Measurements from ENCODE around the gene ABL2.
A peak's percentile ranks its signal among the peaks of the same experiment; 100 is the strongest.
"Not testable (repeated sequence)": the region's sequence is repeated elsewhere in the genome, so short reads cannot be mapped to it uniquely, and the experiment has no call there.

Gene ABL2

DNA sequence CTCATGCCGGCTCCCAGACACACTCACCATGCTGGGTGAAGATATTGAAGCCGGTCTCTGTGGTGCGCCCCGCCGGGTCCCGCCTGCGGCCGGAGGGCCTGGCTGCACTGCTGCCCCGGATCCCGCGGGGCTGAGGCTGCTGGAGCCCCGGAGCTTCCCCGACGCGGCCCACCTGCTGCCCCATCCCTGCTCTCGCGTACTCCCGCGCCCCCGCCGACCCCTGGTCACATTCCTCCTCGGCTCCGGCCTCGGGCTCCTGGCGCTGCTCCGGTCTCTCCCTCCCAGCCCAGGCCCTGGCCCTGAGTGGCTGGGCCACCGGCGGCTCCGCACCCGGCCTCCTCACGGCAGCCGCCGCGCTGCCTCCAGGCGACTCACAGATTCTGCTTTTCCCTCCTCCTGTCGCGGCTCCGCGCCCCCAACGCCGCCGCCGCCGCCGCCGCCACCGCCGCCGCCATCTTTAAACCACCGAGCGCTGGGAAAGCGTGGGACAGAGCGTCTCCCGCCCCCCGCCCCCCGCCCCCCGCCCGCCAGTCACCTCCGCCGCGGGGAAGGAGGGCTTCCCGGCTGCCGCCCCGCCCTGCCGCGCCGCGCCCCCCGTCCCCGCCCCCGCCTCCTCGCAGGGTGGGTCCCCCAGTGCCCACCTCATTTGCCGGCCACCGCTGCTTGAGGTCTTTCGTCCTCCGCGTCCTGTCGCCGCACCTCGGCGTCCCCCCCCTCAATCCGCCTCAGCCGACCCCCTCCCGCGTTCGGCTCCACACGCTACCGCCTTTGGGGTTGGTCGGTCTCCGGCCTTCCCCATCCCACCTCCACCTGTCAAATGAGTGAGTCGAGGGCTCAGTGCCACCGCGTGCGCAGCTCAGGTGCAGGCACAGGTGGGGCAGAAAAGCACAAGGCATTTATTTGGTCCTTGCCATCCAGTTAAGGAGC lies at the start of gene ABL2:
Gene ABL2, minus strand, starts transcription at position 464 of the 927 bp plus-strand sequence. Its CDS starts 280 bp downstream, at position 184.
- DNase-seq (ENCODE audit: low spot score) = peak; percentile 64

DNA sequence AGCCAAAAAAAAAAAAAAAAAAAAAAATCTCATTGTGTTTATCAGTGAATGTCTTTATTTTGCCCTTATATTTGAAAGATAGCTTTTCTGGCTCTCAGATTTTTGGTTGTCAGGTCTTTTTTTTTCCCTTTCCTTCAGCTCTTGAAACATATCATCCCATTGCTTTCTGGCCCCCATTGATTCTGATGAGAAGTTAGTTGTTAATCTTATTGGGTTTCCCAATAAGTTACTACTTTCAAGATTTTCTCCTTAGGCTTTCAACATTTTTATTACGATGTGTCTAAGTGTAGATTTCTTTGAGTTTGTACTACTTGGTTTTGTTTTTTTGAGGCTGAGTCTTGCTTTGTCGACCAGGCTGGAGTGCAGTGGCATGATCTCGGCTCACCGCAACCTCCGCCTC lies 49.4 kb upstream of the ABL2 start:
- DNase-seq (ENCODE audit: low spot score) = no peak

DNA sequence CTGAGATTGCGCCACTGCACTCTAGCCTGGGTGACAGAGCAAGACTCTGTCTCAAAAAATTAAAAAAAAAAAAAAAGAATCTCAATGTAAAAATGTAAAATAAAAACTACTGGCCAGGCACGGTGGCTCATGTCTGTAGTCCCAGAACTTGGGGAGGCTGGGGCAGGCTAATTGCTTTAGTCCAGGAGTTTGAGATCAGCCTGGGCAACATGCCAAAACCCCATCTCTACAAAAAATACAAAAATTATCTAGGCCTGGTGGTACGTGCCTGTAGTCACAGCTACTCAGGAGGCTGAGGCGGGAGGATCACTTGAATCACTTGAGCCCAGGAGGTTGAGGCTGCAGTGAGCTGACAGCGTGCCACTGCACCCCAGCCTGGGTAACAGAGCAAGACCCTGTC lies 44.9 kb upstream of the ABL2 start:
- not testable (repeated sequence) for DNase-seq (ENCODE audit: low spot score)

DNA sequence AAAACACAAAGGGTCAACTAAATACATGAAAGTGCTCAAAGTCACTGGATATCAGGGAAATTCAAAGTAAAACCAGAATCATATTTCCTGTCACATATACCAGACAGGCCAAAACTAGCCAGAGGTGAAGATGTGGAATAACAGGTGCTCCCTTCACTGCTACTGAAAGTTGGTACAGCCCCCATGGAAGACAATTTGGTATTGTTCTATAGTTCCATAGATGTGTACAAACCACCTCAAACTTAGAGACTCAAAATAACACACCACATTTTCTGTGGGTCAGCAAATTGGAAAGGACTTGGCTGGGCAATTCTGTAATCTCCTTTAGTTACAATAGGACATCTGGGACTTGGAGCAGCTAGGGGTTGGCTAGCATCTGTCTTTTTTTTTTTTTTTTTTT lies 39.6 kb upstream of the ABL2 start:
- DNase-seq (ENCODE audit: low spot score) = no peak

DNA sequence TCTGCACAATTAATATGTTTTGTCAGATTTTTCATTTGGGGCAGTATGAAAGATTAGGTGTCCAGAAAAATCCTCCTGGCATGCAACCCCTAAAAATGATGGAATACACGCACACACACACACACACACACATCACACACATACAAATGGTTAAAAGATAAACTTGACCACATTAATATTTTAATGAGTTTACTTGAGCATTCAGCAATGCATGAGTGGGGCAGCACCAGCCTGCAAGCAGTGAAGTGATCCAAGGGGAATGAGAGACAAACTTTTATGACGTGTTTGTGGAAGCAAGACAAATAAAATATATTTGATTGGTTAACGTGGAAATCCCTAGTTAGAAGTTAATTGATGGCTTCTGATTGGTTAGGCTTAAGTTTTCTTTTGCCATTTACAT lies 35.0 kb upstream of the ABL2 start:
- no peak for DNase-seq (ENCODE audit: low spot score)

DNA sequence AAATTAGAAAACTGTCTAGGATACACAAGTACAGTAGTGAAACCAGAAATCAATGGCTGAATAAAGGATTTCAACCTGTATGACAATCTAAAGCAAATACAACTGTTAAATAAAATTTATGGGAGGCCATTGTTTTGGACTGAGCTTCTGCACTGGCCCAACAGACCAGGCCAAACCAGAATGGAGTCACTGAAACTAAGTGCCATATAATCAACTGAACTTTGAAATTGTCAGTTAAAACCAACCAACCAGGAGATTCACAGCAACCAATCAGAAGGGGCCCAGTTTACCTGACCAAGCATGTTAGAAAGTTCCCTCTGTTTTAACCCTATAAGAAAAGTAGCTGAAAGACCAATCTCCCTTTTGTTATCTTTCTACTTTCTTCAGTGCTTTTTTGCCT lies 33.6 kb upstream of the ABL2 start:
- DNase-seq (ENCODE audit: low spot score) = no peak

DNA sequence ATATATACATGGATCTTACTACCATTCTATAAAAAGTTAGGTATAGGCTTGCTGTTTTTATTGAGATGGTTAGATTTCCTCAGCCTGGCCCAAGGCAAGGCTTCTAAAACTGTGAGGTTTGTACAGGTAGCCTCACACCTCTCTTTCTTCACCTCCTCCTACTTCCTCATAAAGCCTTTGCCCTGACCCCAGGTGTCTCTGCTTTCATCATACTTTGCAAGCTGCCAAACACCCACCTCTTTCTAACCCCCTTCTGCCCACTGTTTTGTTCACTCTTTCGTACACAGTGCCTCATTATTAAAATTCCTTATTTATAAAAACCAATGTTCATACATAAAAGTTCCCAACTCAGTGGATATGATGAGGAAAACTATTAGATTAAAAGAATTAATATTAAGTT lies 32.7 kb upstream of the ABL2 start:
- no peak for DNase-seq (ENCODE audit: low spot score)

DNA sequence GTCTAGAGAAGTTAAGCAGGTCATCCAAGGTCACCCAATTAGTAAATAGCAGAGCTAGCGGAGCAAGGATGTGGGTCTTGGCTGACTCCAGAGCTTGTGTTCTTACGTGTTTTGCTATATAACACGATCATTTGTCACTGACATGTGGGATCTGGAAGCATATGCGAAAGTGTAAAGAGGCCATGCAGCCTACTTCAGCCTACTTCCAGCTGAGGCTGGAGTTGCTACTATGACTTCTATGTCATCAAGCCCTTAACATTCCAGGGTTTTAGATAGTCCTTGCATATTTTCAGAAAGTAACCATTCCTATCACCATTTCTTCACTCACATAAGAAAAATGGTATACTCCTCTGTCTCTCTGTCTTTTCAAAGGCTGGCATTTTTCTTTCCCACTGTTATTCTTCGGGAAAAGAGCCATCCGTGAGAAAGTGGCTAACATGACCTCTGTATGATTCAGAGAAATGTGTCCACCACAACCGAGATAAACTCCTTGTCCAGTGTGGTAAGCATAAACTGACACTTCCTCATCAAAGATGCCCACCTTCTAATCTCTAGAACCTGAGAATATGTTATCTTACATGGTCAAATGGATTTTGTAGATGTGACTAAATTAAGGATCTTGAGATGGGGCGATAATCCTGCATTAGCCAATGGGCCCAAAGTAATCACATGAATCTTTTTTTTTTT lies 24.0 kb upstream of the ABL2 start:
- DNase-seq (ENCODE audit: low spot score) = no peak

DNA sequence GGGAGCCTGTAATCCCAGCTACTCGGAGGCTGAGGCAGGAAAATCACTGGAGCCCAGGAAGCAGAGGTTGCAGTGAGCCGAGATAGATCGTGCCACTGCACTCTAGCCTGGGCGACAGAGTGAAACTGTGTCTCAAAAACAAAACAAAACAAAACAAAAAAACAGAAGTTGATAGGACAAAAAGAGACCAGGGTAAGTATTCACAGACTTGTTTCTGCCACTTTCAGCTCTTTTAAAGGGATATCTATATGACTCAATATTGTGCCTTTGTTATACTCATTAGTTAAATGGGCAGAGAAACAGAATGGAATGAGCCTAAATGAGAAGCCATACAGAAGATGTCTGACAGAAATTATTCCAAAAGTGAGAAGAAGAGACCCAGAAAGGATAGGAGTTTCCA lies 23.1 kb upstream of the ABL2 start:
- DNase-seq (ENCODE audit: low spot score) = no peak

DNA sequence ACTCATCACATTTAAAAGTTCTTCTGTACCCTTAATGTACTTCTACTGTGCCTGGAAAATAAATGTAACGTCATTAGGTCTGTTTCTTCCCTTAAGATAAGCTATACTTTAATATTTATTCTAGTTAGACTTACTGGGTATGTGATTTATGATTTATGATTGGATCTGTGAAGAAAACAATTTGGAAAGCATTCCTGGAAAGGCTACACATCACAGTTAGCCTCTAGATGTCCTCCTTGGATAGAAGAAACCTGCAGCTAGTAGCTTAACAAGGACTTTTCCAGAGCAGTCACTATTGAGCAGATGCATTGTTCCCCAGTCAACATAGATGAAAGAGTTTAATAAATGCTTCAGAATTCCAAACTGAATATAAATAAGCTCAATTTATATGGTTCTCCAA lies 22.2 kb upstream of the ABL2 start:
- DNase-seq (ENCODE audit: low spot score) = peak; percentile 36

DNA sequence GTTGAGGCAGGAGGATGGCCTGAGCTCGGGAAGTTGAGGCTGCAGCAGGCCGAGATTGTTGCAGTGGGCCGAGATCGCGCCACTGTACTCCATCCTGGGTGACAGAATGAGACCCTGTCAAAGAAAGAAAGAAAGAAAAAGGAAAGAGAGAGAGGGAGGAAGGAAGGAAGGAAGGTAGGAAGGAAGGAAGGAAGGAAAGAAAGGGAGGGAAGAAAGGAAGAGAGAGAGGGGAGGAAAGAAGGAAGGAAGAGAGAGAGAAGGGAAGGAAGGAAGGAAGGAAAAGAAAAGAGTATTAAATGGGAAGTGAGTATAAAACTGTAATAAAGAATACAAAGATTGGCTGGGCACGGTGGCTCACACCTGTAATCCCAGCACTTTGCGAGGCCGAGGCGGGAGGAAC lies 18.4 kb upstream of the ABL2 start:
- no peak for DNase-seq (ENCODE audit: low spot score)

DNA sequence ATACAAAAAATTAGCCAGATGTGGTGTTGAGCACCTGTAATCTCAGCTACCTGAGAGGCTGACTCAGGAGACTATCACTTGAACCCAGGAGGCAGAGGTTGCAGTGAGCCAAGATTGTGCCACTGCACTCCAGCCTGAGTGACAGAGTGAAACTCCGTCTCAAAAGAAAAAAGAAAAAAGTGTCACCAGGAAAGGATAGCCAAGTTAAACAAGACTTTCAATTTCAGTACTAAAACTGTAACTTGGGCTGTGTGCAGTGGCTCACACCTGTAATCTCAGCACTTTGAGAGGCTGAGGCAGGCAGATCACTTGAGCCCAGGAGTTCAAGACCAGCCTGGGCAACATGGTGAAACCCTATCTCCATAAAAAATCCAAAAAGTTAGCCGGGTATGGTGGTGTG lies 15.9 kb upstream of the ABL2 start:
- DNase-seq (ENCODE audit: low spot score) = not testable (repeated sequence)

DNA sequence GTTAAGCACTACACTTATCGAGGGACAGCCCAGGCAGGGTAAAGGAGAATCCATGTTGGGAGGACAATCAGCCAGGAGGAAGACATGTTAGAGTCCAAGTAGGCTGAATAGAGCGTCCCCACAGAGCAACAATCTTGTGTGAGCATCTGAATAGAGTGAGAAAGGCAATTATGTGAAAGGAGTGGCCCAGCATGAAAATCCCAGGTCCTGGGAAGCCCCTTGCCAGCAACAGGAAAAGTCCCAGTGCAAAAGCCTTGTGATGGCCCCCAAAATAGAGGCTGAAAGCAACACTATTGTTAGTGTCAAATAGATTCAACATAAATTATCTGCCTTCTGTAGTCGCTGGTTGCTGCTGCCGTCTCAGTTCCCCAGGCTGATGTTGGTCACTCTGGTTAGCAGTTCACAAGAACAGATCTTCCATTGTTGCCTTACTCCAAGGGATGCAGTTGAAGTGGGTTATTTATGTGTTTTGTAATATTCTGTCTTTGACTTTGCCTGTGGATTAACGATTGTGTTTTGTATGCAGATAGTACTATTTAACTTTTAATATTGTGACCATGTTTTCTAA lies 12.1 kb upstream of the ABL2 start:
- no peak for DNase-seq (ENCODE audit: low spot score)

DNA sequence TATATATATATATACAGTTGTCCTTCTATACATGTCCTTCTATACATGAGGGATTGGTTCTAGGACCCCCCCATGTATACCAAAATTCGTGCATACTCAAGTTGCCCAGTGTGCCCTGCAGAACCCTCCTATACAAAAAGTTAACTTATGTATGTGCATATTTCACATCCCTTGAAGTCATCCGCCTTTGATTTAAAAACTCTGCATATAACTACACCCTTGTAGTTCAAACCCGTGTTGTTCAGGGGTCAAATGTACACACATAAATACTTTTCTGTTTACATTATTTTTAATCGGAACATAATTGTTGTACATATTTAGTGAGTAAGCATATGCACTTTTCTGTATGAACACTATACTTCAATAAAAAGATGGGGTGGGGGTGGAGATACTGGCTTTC lies 7.7 kb upstream of the ABL2 start:
- no peak for DNase-seq (ENCODE audit: low spot score)

DNA sequence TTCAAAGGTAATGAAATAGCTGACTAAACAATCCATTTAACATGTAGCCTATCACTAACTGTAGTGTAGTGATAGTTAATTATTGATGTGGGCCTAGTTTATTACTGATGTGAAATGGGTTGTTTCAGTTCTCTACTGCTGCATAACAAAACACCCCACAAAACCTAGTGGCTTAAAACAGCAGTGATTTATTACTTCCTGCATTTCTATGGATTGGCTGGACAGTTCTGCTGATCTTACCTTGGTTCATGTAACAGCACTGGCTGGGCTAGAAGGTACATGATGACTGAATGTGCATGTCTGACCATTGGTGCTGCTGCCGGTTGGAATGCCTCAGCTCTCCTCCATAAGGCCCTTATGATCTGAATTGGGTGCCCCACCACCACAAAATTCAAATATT lies 5.4 kb upstream of the ABL2 start:
- DNase-seq (ENCODE audit: low spot score) = no peak

DNA sequence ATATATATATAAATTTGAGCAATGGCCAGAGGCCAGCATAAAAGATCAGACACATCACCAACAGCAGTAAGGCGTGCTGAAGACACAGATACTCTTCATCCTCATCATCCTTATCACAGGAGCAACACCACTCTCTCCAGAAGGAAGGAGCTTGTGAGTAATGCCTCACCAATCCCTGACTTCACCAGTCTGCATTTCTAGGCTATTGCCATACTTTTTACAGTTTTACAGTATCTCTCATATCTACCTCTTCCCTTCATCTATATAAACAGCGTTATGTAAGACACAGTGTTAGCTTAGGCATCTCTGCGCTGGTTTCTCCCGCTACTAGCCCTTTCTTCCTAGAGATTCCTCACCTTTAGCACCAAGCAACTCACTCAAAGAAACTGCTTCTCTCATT lies 2.4 kb upstream of the ABL2 start:
- DNase-seq (ENCODE audit: low spot score) = no peak

DNA sequence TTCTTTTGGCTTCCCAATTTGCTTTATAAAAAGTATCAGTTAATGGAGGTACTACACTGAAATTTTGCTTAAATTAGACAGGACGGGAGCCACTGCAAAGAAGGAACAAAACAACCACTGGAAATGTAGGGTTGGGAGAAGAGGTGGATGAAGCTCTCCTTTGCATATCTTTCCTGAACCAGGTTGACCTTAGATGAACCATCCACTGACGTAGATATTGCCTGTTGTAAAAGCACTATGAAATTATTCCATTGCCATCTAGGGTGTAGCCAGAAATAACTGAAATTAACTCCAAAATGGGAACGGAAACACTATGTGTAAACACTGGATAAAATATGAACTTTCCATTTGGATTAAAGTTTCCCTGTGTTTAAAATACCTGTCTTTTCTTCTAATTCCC lies 1.2 kb upstream of the ABL2 start:
- peak; percentile 29 for DNase-seq (ENCODE audit: low spot score)

DNA sequence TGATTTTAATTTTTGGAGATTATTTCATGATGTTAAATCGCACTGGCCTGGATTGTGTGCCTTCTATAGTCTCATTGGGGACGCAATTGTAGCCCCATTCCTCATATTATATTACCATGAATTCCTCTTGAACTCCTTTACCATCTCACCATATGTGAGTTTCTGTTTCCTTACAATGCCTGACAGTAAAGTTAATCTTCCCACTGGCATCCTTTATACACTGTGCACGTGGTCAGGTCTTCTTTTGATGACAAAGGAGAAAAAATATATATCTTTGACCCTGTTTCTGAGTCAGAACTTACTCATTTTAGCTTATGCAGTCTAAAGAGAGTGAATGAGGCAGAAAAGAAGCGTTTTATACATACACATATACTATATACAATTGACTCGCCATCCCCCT lies 774 bp upstream of the ABL2 start:
- no peak for DNase-seq (ENCODE audit: low spot score)

DNA sequence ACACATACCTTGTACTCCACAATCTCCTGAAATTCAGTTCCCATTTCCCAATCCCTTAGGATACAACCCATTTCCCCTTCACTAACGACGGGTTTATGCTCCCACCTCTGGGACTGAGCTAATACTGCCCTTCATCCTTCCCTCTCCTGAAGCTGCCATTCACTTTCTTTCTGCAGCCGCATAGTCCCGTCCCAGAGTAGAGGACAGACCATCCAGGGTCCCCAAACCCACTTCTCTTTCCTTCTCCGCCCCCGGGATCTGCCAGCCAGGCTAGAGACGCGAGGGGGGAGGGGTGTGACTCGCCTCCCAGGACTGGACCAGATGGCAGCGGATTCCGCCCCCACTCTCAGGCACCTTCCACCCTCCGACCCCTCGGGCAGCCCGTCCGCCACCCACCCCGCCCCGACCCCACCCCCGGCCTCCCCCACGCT lies 679 bp downstream of the ABL2 start:
- DNase-seq (ENCODE audit: low spot score) = peak; percentile 50

DNA sequence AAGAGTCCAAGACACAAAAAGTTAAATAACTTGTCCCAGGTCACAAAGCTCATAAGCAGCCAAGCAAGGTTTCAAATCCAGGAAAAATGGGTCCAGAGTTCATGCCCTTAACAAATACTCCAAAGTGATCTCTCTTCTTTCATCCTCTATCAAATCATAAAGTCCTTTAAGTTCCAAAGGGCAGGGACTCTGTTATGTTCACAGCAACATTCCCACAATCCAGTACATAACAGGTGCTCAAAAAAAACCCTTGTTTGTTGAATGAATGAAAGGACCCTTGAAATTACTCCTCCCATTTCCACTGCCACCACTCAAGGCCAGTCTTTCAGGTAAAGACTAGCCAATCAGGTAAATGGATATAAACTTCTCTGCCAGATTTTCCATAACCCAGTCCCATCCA lies 2.7 kb downstream of the ABL2 start:
- DNase-seq (ENCODE audit: low spot score) = peak; percentile 15

DNA sequence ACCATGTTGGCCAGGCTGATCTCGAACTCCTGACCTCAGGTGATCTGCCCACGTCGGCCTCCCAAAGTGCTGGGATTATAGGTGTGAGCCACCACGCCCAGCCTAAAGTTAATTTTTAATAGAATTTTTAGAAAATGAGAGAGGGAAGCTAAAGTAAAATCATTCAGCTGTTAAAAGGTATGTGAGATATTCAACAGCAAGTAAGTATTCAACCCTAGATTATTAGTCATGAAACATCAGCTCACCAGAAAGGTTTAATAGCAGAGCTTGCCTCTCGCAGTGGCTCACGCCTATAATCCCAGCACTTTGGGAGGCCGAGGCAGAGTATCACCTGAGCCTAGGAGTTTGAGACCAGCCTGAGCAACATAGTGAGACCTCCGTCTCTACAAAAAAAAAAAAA lies 5.0 kb downstream of the ABL2 start:
- not testable (repeated sequence) for DNase-seq (ENCODE audit: low spot score)

DNA sequence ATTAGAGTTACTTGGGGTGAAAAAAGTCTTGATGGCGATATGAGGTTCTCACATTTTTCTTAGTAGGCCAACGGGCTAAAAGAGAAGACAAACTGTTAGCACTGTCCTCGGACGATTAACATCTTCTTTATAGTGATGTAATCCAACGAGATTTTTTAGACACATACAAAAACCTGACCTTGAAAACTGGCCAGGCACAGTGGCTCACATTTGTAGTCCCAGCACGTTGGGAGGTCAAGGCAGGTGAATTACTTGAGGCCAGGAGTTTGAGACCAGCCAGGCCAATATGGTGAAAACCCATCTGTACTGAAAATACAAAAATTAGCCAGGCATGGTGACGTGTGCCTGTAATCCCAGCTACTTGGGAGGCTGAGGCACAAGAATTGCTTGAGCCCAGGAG lies 8.4 kb downstream of the ABL2 start:
- not testable (repeated sequence) for DNase-seq (ENCODE audit: low spot score)

DNA sequence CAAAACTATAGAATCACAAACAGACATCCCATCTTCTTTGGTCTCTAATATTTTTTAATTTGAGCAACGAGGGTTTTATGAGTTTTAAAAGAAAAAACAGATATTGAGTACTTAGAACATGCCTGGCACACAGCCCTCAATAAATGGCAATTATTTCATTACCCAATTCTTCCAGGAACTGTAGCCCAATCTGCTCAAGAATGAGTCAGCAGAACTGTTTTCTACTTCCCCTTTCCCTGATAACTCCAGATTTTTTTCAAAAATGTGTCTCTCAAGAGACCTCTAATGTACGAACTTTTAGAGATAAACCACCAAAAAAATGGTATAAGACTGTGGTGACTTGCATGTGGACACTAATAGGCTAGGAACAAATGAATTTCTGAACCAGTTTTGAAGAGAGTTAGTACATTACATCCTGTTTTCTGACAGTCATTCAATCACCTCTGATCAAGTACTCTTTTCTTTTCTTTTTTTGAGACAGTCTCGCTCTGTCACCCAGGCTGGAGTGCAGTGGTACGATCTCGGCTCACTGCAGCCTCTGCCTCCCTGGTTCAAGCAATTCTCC lies 11.5 kb downstream of the ABL2 start:
- DNase-seq (ENCODE audit: low spot score) = no peak

All from HuH-7 (cell line).